ENCODE data around the gene OFD1. TPM values are rescaled to one million over a fixed set of nuclear protein-coding genes. Genes with fewer than 3 reads are reported as not detected.

The OFD1 gene
- total RNA-seq, 2 donors from 2014 or later, result 15.3 to 19.0 TPM

DNA sequence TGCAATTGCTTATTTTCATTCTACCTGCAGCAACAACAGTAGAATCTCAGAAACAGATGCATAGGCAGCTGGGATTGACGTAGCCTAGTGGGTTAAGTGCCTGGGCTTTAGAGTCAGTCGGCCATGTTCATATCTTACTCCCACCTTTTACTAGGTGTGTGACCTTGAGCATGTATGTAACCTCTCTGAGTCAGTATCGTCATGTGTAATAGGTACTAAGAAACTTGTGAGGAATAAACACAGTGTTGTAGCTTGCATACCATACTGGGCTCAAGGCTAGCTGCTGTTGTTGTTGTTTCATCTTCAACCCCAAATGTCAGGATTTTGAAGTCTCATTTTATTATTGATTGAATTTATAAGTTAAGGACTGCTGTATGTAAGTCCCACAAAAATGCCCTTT is 31.4 kb upstream of the OFD1 start:
- peaks cover 16 to 25% of the 10 kb centered on the region in 2 donors for H3K4me1 ChIP-seq (ENCODE audit: control insufficient read depth in 1 of 2, low read depth in 2 of 2)
- H3K27ac ChIP-seq, result no peak overlapping the region
- TF ChIP-seq CTCF (IDR thresholded peaks at IDR 0.05), result no peak
- no peaks in the 10 kb centered on the region for H3K36me3 ChIP-seq
- H3K9me3 ChIP-seq, result no peaks in the 10 kb centered on the region
- ATAC-seq (ENCODE audit: insufficient number of reproducible peaks, low FRiP score, low read depth), result no peak
- H3K27me3 ChIP-seq (replicated peaks; ENCODE audit: insufficient read depth), result no peaks in the 10 kb centered on the region
- H3K4me3 ChIP-seq, result no peak overlapping the region
- DNase-seq (ENCODE audit: low spot score), result no peak

DNA sequence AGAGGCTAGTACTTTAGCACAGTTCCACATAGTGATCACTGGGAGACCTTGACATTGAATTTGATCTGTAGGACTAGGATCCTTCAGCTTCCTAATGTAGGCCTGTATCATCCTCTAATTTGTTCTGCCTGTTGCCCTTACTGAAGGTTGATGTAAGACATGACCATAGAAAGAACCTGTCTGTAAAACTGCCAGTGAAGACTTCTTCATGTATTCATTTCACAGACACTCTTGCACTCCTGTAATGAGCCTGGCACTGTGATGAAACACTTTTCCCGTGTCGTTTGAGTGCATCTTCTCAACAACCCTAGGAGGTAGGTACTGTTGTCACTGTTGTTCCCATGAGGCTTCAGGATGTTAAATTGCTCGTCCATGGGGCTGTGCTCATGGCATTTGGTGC is 31.0 kb upstream of the OFD1 start:
- no peak for ATAC-seq (ENCODE audit: insufficient number of reproducible peaks, low FRiP score, low read depth)

DNA sequence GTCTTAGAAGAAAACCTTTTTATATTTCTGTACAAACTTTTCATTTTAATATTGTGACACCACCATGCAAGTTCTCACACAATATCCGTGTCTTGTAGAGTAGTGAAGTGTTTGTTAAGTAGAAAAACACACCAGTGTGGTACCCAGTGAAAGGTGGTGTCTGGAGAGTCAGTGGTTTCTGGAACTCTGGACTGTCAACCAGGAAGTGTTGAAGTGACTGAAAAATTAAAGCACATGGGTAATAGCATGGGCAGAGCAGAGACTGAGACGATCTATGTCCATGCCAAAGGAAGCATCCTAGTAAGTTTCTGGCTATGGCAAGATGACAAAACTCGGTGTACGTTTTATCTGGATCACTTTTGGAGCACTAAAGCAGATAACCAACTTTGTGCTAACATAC is 23.4 kb upstream of the OFD1 start:
- H3K4me3 ChIP-seq, result no peak overlapping the region
- ATAC-seq (ENCODE audit: insufficient number of reproducible peaks, low FRiP score, low read depth), result no peak
- no peaks in the 10 kb centered on the region for H3K9me3 ChIP-seq
- TF ChIP-seq CTCF (IDR thresholded peaks at IDR 0.05), result no peak
- H3K27ac ChIP-seq, result no peak overlapping the region
- H3K4me1 ChIP-seq (ENCODE audit: control insufficient read depth in 1 of 2, low read depth in 2 of 2), result no peaks in the 10 kb centered on the region
- peaks cover 4% of the 10 kb centered on the region for H3K36me3 ChIP-seq
- no peak for DNase-seq (ENCODE audit: low spot score)
- no peaks in the 10 kb centered on the region for H3K27me3 ChIP-seq (replicated peaks; ENCODE audit: insufficient read depth)

More for the DNA sequence above, 31.0 kb upstream of the OFD1 start:
- no peak for TF ChIP-seq CTCF (IDR thresholded peaks at IDR 0.05)
- Histone ChIP-seq H3K27ac (no peak overlapping the region), H3K9me3 (no peaks in the 10 kb centered on the region), H3K4me1 (ENCODE audit: control insufficient read depth in 1 of 2, low read depth in 2 of 2) (peaks cover 12 to 20% of the 10 kb centered on the region in 2 donors), H3K36me3 (no peaks in the 10 kb centered on the region), H3K27me3 (replicated peaks; ENCODE audit: insufficient read depth) (no peaks in the 10 kb centered on the region), H3K4me3 (no peak overlapping the region)
- DNase-seq (ENCODE audit: low spot score), result no peak

DNA sequence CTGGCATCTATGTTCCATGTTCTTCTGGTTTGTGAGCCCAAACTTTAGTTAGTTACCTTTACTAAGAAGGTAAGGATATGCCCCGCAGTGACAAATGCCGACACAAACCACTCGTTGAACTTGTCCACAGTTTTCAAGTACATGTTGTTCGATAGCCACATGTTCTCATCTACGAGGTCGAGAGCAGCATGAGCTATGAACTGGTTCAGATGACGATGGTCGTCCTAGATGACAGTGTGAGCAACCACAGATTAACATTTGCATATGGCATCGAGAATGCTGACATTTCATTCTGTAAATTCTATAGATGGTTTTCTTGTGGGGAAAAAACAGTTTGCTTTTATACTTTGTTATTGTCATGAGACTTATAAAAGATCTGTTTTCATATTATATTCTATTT is 18.1 kb upstream of the OFD1 start:
- no peak overlapping the region for H3K27ac ChIP-seq
- H3K4me1 ChIP-seq (ENCODE audit: control insufficient read depth in 1 of 2, low read depth in 2 of 2), result peaks cover 0 to 7% of the 10 kb centered on the region in 2 donors
- H3K9me3 ChIP-seq, result no peaks in the 10 kb centered on the region
- ATAC-seq (ENCODE audit: insufficient number of reproducible peaks, low FRiP score, low read depth) (no peak), DNase-seq (ENCODE audit: low spot score) (no peak)
- H3K27me3 ChIP-seq (replicated peaks; ENCODE audit: insufficient read depth), result no peaks in the 10 kb centered on the region
- no peak overlapping the region for H3K4me3 ChIP-seq
- TF ChIP-seq CTCF (IDR thresholded peaks at IDR 0.05), result no peak
- peaks cover 4% of the 10 kb centered on the region for H3K36me3 ChIP-seq

GRCh38 chrX:13716905-13717304 is 17.6 kb upstream of the OFD1 start:
- ATAC-seq (ENCODE audit: insufficient number of reproducible peaks, low FRiP score, low read depth) (no peak), DNase-seq (ENCODE audit: low spot score) (no peak)
- H3K36me3 ChIP-seq, result peaks cover 2% of the 10 kb centered on the region
- peak overlapping the region; percentile 63 to 67 for H3K27ac ChIP-seq
- H3K9me3 ChIP-seq, result no peaks in the 10 kb centered on the region
- TF ChIP-seq CTCF (IDR thresholded peaks at IDR 0.05), result no peak
- no peaks in the 10 kb centered on the region for H3K27me3 ChIP-seq (replicated peaks; ENCODE audit: insufficient read depth)
- peaks cover 0 to 7% of the 10 kb centered on the region in 2 donors for H3K4me1 ChIP-seq (ENCODE audit: control insufficient read depth in 1 of 2, low read depth in 2 of 2)
- H3K4me3 ChIP-seq, result no peak overlapping the region
